NCI-H1694 treated with DMSO at 0.1 percent for 48 hours (cell line): ENCODE data around the gene FAM89B.

Source experiments
- DNase-seq: peaks from one replicate; lab custom pipeline; 2025; lab: John Stamatoyannopoulos, UW

FAM89B gene

DNA sequence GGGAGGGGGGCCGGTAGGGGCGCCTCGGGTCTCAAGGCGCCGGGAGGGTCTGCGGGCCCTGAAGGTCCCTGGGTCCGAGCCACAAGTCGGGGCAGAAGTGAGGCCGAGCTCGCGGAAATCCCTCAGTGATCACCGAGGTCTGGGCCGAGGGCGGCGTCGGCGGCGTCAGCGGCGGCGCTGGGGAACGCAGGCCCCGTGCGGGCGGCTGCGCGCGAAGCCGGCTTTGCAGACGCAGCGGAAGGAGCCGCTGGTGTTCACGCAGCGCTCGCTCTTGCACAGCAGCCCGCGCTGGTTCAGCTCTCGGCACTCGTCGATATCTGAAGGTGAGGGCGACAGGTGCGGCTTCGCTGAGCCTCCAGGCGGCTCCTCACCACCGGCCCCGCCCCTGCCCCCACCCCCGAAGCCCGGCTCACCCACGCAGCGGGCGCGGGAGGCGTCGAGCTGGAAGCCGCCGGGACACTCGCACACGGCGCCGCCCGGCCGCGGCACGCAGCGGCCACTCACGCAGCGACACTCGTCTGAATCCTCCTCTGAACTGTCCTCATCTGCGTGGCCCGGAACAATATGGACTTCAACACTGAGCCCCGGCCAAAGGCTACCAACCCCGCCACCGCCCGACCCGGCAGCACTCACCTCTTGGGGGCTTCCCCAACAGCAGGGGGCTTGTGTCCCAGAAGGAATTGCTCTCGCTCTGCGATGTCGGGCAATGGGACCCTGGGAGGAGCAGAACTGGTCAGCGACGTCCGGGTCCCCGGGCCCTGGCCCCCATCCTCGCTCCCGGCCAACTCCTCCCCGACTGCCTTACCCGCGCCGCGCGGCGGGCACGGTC lies 33.2 kb upstream of the FAM89B start:
- no peak for DNase-seq

DNA sequence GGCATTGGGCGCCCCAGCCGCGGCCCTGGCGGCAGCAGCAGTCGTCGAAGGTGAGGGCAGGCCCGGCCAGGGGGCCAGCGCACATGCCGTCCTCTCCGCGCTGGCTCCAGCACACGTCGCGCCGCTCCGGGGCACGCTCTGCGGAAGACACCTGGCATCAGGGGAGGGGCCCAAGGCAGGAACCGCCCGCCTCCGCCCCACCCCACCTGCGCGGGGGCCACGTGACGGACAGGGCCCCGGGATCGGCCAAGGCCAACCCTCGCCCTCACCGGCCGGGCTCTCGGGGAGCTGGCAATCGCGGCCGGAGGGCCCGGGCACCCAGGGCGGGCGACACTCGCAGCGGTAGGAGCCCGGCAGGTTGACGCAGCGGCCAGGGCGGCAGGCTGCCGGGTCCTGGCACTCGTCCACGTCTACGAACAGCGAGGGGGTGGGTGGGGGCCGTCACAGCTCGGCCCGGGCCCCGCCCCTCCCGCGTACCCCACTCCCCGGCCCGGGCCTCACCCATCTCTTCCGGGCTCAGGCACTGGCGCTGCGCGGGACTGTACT lies 32.5 kb upstream of the FAM89B start:
- peak; percentile 40 for DNase-seq

DNA sequence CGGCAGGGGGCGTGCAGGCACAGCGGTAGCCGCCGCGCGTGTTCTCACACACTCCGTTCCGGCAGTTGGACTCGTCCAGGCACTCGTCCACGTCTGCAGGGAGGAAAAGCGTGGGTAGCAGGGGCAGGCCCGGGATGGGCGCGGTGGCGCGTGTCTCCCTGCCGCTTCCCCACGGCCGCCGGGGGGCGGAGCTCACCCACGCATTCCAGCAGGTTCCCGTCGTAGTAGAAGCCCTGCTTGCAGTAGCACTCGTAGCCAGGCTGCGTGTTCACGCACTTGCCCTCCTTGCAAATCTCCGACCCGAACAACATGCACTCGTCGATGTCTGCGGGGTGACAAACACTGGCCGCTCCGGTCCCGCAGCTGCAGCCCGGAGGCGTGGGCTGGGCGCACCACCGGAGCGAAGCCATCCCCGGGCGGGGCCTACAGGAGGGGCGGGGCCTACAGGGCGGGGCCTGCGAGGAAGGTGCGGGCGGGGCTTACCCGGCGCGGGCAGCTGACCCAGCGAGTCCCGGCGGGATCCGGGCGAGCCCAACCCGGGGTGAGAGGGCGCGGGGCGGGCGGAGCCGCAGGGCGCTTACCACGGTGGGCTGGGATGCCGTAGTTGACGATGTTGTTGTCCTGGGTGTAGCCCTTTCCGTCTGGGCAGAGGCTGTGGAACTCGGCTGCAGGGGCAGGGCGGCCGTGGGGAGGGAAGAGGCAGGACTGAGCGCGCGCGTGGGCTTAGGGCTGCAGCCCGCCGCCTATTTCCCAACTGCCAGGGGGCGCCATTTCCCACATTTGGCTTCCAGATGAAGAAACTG lies 31.8 kb upstream of the FAM89B start:
- DNase-seq = peak; percentile 59

DNA sequence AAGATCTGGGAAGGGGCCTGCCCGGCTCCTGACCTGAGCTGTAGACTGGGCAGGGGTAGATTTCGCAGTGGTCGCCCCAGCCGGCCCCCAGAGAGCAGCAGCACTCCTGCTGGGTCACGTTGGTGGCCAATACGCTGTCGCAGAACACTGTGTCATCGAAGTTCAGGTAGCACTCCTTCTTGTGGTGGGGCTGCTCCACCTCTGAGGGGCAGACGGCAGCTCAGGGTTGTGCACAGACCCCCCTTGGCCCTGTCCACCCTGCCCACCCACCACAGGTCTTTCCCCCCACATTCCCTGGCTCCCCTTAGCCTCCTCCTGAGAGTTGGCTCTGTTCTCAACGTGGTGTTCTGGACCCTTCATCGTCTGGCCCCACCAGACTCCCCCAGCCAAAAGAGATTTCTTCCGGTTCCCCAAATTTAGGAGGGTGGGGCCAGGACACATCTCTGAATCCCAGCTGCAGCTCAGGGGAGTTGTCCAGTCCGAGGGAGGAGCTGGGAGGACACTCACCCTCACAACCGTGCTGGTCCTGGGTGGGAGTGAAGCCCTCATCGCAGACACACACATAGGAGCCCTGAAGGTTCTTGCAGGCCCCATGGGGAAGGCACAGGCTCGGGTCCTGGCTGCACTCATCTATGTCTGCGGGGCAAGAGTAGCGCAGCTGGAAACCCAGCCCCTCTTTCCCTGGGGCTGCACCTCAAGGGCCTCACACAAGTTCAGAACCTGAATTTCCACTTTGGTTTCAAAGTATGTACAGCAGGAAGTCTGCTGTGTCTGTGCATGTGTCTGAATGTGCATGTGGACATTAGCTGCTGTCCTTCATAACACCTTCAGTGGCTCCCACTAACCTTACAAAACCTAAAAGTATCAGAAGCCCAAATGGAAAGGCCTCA lies 31.0 kb upstream of the FAM89B start:
- no peak for DNase-seq

DNA sequence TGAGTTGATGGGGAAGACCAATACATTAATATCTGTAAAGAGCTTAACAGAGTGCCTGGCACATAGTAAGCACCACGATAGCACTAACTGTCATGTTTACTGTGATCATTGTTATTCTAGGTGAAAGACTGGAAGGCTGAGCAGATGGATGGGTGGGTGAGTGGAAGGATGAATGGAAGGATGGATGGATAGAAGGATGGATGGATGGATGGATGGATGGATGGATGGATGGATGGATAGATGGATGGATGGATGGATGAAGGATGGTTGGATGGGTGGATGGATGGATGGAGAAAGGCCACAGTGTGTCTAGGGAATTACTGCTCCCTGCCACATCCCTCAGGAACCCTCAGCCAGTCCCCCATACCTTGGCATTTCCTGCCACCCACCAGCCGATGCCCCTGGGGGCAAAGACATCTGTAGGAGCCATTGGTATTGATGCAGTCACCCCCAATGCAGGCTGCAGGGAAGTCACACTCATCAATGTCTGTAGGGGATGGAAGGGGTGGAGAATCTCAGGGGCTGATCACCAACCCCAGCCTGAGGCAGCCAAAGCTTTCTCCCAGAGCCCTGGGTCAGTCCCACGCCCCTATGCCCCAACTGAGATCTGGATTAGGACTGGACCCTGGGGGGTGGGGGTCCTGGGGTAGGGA lies 29.5 kb upstream of the FAM89B start:
- no peak for DNase-seq

DNA sequence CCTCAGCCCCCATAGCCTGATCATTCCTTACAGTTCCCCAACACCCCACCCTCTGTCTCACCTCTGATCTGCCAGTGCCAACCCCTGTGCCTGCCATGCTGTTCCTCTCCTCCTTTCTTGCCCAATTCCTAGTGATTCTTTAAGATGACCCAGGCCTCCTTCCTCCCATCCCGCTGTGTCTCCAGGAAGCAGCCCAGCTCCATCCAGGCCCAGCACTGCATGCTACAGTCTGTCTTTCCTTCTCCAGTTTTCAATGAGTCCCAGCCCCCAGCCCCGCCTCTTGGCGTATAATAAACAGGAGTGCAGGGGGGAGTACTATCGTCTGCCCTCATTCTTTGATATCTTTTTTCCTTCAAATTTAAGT lies 26.5 kb upstream of the FAM89B start:
- no peak for DNase-seq

DNA sequence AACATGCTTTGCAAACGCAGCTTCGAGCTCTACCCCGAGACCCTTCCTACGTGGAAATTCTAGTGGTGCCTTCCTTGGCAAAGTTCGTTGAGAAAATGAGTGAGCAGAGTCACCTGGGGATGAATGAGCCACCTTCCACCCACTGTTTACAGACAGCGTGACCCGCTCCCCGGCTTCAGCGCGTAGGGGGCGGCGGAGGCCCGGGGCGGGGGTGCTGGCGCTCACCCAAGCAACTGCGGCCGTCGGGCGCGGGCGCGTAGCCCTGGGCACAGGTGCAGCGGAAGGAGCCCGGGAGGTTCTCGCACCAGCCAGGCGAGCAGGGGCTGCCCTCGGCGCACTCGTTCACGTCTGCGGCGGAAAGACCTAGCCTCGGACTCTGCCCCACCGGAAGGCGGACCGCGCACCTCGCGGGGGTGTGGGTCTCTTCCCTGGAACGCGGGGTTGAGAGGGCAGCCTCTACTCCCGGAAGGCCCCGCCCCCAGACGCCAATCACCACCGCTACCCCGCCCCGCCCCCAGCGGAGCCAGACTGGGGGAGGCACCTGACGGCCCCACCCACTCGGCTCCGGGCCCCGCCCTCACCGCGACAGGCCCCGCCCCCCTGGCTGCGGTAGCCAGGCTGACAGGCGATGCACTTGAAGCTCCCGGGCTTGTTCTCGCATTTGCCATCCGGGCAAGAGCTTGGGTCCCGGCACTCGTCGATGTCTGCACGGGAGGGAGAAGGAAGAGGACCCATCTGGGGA lies 25.9 kb upstream of the FAM89B start:
- no peak for DNase-seq

DNA sequence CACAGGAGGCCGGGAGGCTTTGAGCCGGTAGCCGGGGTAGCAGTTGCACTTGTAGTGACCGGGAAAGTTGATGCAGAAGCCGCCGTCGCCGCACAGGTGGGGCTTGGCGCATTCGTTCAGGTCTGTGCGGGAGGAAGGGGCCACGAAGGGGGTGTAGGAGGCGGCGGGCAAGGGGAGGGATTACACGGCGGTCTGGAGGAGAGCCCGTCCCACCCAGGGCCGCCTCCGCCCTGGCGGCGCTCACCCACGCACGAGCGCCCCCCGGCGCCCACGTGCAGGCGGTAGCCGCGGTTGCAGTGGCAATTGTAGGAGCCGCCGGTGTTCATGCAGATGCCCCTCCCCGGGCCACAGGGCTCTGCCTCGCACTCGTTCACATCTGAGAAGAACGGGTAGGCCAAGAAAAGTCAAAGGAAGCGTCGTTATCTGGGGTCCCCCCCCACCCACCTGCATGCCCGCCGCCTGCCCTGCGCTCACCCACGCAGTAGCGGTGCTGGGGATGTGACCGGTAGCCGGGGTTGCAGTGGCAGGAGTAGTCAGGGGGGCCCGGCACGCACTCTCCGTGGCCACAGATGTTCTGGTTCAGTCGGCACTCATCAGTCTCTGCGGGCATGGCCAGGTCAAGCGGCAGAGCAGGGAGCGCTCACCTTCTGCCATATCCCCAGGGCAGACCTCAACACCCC lies 24.8 kb upstream of the FAM89B start:
- no peak for DNase-seq

DNA sequence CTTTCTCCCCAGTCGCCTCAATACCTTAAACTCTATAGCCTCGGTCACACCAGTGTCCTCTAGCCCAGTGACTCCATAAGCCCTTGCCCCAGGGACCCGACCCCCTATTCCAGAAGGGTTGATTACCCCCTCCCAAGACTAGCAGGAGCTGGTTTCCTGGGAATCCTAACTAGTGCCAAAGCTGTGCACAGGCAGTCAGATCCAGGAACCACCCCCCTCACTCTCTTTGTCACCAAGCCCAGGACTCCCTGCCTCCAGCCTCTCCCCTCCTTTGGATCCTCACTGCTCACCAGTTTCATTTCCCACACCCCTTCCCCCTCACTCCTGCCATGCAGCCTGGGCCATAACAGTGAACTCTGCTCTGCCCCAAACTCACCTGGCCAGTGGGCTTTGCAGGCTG lies 23.9 kb upstream of the FAM89B start:
- no peak for DNase-seq

DNA sequence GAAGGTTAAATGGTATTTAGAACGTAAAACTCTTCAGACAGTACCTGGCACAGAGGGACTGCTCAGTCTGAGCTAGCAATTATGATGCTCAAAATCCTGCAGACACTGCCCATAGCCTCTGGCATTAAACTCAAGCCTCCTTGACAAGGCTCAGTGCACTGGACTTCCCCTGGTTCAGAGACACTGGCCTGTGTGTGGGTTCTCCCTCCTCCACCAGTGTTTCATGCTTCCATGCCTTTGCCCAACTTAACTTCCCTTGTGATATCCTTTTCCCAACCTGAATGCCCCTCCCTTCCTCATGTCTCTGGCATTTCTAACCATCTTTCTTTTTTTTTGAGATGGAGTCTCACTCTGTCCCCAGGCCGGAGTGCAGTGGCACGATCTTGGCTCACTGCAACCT lies 23.2 kb upstream of the FAM89B start:
- no peak for DNase-seq

DNA sequence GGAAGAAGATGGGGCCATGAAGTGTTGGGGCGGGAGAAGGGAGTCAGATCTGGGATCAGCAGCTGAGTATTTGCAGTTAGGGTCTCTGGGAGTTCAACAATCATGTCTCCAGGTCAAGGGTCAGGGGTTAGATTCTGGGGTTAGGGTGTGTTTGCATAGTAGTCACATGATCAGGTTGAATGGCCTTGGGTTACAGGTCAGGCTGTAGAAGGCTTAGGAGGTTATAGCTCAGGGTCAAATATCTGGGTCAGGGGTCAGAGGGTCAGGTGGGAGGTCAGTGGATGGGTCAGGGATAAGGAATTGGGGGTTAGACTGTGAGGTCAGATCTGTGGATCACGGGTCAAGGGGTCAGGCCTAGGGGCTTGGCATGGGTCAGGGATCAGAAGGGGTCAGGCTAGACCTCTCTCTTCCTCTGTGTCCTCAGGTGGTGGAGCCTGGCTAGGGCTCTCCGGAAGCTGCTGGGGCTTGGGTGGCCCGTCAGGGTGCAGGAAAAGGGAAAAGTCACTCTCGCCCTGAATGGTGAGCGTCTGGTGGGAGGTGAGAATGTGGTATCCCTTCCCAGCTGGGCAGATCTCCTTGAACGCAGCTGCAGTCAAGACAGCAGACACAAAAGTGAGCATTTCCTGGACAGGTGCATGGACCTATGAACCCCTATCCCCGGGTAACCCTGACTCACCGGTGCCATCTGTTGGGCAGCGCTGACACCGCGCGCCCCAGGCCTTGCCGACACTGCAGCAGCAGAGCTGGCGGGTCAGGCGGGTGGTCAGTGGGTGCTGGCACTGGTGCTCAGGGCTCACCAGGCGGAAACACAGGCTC lies 20.6 kb upstream of the FAM89B start:
- DNase-seq = no peak

DNA sequence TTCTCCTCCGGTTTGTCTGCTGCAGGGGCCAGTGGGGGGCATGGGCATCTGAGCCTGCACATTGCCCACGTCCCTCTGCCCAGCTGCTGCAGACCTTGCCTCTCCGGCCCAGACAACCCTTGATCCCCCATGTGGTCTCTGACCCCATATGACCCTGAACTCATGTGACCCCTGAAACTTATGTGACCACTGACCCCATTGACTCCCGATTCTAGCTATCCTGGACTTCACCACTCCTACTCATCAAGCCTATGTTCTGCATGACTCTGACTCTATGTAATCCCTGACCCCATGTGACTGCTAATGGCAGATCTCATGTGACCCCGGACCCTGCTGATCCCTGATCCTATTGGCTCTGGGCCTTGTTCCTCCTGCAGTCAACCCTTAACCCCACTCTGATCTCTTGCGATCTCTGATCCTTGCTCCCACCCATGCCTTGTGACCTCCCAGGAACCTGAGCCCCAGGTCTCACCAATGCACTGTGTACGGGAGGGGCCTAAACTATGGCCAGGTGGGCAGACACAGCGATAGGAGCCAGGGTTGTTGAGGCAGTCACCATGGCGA lies 19.9 kb upstream of the FAM89B start:
- no peak for DNase-seq

DNA sequence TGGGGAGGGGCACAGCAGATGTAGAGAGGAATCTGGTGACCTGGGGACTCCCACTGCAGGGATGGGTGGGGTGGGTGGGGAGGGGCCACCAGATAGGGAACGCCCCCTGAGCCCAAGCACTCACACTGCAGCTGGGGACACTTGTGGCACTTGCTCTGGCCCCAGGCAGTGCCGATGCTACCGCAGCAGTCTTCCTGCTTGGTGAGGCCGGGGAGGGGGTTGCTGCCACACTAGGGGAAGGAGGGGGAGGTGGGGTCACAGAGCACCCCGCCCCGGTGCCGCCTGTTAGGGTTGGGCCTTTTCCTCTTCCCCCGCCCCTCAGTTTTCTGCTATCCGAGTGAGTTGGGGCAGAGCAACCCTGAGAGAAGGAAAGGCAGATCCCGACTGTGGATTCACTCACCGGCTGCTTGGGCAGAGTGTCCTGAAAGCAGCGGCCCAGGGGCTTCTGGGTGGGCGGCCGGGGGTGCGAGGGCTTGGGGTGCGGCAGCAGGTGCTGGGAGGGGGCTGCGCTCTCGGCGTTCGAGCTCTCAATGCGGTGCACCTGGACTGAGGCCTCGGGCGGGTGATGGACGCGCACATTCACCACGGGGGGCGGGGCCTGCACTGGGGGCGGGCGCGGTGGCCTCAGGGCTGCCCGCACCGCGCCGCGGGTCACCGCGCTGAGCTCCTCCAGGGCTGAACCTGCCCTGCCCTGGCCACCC lies 18.9 kb upstream of the FAM89B start:
- no peak for DNase-seq

DNA sequence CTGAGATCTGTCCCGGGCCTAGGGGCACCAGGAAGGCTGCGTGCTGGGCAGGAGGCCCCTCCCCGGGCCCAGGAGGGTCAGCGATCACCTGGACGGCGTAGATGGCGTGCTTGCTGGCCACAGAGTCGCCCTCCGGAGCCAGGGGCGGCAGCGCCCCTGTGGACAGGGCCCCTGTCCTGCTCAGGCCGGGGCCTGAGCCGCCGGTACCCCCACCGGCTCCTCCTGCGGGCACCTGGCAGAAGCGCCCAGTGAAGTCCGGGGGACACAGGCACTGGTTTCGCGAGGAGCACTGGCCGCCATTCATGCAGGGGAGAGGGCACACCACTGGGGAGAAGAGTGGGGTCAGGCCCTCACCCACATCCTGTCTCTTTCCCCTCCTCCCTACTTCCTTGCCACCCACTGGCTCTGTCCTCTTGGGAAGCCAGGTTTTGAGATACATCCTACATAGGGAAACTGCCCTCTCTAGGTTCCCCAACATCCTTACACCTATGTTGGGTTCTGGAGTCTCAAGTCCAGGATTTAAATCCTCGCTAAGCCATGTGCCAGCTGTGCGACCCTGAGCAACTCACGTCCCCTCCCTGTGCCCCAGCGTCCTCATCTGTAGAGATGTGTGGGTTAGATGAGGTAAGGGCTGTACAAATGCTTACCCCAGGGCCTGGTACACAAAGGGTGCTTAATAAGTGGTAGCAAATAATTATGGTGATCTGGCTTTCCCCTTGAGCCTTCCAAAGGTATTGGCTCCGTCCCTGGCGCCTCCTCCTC lies 18.1 kb upstream of the FAM89B start:
- DNase-seq = no peak

DNA sequence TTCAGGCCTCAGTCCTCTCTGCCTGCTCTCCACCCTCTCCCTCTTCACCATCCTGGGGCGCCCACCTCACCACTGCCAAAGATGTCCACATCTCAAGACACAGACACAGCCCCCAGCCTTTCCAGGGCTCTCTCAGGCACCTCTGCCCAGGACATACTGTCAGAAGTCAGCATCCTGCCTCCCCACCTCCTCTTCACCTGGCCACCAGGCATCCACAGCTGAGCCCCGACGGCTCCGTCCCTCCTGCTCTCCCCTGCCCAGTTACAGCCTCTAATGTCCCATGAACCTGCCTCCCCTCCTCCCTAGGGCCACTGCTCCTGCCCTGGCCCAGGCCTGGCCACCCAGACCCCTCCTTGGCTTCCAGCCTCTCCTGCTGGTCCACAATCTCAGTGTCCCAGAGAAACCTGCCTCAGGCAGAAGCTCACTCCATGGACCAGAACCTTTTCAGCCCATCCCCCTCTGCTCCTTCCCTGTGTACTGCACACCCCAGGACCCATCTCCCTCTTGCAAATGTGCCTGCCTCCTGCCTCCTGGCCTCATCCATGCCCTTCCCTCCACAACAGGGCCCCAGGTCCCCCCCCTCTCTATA lies 17.4 kb upstream of the FAM89B start:
- no peak for DNase-seq

DNA sequence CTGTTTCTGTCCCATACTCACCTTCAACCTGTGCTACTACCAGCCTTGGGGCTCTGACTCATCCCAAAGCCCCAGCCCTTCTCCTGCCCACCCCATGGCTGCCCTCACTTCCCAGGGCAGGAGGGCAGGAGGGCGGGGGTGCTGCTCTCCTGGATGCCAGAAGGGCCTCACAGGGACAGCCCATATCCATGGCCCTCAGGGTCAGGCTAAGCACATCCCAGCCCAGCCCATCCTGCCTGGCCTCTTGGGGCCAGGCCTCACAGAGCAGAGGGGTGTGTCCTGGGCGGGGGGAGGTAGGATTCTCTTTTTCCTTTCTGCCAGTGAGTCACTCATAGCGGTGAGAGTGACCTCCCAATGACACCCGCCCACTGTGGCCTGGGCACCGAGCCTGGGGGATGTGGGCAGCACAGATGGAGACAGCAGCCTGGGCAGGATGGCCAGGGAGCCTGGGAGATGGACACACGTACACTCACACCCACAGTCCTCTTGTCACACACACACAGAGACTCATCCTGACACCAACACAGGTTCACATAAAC lies 16.6 kb upstream of the FAM89B start:
- DNase-seq = no peak
